Sciatic nerve (tissue), 2 donors: ENCODE measurements around the gene APBA2. TPM values are rescaled to one million over a fixed set of nuclear protein-coding genes. Genes with fewer than 3 reads are reported as not detected.

ENCODE experiments used
- ATAC-seq: fragments of 200-7000 bp; cut with Tn5 transposase; one replicate; pipeline ENCODE4 v1.9.1; 2020; ENCODE audit warnings: mild to moderate bottlenecking, moderate library complexity
- DNase-seq: peaks from one replicate; pipeline ENCODE4 v3.0.0-alpha.2; 2020; ENCODE audit warnings: low spot score
- intact Hi-C: fragments of 100-400 bp; cut with DNase I; formaldehyde crosslinking; loops from one replicate; pipeline ENCODE4 v1.14.2; 2022
- total RNA-seq: library from RNA; stranded (reverse); fragmentation: NEBNext Ultra II Directional; extraction: Animal tissue kit (Norgen Biotek cat#: 25700); gene quantifications from one replicate; pipeline ENCODE4 v1.2.1, GENCODE V29; 2021
- donor health status: DM: no; HTN: no; CAD: no.
- donor health status: DM: no; HTN: no; CAD: no.

Gene APBA2
- total RNA-seq, 1 donor from 2014 or later, result 3.5 TPM

DNA sequence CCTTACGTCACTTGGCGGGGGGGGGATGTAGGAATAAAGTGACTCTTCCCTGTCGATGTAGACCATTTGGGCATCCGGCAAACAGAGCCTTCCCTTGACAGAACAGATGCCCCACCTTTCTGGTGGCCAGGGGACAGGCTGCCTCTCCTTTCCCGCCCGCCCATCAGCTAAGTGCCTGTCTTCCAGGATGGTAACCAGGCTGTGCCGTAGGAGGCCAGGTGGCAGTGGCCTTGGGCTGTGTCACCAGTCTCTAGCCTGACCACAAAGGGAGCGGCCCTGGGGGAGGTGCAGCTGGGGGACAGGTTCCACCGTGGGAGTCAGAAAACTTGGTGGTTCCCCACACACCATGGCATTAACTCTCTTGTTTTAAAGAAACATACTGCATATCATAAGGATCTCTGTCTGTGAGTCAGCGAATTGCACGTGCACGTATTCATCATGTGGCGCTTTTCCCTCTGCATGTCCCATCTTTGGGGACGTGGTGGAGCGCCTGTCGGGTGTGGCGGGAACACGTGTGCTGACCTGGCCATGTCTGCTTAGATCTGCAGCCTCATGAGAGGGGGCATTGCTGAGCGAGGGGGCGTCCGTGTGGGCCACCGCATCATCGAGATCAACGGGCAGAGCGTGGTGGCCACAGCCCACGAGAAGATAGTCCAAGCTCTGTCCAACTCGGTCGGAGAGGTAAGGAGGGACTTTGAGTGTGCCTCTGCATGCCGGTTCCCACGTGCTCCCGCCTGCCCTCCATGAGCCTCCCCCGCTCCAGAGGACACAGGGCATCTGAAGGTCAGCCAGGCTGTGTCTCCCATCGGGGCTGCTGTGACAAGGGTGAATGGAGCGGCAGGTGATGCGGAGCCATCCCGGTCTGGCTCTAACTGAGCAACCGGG is 227.8 kb downstream of the APBA2 start:
- ATAC-seq (no peak), DNase-seq (no peak)
- intact Hi-C loops, result no loop called here

DNA sequence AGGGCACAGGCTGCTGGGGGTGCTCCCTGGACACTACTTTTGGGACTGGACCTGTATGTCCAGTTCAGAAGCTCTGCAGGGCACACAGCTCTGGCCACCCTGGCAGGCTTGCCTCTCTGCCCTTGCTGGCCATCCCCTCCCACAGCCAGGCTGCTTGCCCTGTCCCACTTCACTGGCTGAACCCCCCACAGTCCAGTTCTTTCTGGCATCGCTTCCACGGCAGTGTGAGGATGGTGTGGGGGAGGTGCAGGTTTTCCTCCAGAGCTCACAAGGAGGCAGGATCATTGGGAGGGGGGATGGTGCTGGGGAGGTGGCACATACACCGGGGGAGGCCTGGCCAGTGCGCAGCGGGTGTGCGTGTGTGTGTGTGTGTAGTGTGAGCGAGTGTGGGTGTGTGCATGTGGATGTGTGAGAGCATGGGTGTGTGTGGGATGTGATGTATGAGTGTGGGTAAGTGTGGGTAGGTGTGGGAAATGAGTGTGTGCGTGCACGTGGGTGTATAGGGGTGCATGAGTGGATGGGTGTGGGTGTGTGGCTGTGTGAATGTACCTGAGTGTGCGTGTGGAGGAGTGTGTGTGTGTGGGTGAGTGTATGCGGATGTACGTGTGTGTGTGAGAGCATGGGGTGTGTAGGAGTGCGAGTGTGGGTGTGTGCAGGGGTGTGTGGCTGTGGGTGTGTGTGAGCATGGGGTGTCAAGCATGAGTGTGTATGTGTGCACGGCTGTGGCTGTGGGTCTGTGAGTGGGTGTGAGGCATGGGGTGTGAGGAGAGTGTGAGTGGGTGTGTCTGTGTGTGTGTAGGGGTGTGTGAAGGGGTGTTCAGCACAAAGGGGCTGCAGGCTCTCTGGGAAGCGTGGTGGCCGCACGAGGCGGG is 228.7 kb downstream of the APBA2 start:
- no peak for DNase-seq
- ATAC-seq, result peak; percentile 11
- intact Hi-C loops, result no loop called here

DNA sequence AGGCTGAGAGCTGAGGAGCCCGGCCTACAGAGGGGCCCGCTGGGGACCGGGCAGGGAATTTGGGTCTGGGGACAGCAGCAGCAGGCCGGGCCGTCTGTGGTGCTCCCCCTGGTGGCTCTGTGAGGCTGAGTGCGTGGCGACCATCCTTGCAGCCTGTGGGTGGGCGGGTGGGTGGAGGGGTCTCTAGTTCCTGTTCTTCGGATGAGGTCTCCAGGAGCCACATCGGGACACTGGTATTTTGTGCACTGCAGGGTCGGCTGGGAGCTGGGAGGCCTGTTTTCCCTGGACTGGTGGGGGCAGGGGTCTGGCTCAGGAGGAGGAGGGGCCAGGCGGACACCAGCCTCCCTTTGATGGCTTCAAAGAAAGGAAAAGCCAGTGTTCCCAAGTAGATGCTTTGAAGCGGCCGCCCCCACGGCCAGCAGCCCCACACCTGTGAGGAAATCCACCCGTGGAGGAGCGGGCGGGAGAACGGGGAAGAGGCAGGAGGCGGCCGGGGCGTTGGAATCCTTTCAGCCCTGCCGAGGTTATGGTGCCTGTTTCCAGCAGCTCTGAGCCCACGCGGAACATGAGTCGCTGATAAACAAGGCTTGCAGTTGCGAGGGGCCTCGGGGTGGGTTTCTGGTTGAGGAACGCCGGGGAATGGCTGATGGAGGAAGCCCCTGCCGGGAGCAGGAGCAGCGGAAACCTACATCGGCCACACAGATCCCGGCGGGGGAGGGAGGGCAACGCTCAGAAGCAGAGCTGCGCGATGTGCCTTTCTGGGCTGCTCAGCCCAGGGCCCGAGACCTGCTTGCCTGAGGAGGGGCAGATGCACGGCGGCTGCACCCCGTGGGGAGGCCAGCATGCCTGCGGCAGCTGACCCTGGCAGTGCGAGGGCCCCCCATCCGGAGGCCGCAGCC is 229.6 kb downstream of the APBA2 start:
- ATAC-seq (peak; percentile 69), DNase-seq (no peak)
- intact Hi-C loops, result no loop called here

DNA sequence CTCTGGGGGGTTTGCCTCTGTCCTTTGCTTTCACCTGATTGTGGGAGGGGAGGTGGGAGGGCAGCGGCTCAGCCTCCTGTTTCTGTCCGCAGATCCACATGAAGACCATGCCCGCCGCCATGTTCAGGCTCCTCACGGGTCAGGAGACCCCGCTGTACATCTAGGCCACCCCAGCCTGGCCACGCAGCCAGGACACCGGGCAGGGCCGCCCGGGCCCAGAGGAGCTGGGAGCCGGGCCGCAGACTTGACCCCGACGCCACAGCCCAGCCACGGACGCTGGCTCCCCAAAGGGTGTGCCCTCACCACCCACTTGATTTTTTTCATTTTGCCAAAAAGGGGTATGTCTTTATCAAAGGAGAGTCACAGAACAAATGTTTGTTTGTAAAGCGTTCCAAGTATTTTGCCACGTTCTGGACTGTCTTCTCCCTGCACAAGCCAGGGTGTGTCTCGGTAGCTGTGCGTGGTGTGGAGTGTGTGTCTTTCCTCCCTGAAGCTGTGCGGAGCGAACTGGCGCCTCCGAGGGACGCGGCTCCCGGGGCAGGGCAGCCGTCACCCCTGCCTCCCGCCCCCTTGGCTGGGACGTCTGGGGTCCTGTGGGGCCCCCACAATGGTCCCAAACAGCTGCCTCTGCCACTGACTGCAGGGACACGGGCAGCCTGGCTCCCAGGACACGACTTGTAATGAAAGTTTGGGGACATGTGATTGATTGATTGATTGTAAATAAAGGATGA is 231.4 kb downstream of the APBA2 start:
- intact Hi-C loops, result no loop called here
- ATAC-seq (no peak), DNase-seq (no peak)

DNA sequence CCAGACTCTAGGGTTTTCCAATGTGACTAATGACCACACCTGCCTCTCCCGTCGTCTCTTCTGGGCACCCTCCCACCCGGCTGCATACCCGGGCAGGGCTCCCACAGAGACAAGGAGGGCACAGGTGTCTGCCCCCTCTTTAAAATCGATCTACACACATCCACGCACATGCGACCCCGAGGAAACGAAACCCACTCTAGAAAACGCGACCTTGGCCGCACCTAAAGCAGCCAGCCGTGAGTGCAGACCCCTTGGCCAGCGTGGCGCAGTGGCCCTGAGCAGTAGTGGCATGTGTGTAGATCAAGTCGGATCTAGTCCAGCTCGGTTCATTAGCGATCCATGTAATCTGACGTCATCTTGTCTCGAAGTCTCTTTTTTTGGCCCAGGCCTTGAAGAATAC is 232.0 kb downstream of the APBA2 start:
- intact Hi-C loops, result no loop called here
- DNase-seq (no peak), ATAC-seq (no peak)

DNA sequence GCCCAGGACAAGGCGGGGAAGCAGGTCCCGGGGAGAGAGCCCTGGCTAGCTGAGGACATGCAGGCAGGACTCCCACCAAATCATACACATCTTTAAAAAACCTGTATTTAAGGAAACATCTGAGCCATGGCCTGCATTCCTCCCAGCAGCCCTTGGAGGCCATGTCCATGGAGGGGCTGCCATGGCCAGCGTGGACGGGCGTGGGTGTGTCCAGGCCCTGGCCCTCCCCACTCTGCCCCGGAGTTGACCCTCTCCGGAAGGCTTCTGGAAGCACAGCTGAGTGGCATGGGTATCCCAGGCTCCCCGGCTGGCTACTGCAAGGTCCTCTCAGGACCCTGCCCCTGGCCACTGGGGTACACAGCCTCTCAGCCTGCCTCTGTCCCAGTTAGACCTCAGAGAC is 234.1 kb downstream of the APBA2 start:
- ATAC-seq (no peak), DNase-seq (no peak)
- intact Hi-C loops, result no loop called here

DNA sequence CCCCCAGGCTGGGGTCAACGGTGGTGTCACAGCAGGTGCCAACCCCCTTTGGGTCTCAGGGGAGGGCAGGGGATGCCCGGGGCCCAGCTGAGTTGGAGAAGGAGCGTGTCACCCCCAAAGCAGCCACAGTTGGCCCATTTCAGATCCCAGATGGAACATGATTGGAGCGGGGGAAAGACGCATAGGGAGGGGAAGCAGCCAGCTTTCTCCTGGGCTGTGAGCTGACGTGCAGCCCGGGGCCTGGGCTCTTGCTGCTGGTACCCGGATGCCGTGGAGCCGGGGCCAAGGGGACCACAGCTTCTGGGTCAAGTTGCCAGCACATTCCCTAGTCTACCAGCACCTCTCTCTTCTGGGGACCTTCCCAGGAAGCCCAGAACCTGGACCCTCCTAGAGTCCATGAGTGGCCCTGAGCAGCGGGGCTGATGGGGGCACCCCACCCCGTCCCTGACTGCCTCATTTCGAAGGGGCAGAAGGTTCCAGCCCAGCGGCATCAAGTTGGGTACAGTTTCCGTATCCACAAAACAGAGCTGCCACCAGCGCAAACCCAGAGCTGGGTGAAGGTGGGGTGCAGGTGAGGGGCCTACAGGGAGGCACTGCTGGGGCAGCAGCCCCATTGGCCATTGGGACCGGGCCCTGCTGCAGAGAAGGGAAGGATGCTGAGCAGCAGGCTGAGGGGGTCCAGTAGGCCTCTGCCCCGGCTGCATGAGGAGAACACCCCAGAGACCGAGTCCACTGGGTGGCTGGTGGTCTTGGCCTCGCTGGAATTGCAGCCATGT is 235.0 kb downstream of the APBA2 start:
- DNase-seq (no peak), ATAC-seq (no peak)
- intact Hi-C loops, result no loop called here

DNA sequence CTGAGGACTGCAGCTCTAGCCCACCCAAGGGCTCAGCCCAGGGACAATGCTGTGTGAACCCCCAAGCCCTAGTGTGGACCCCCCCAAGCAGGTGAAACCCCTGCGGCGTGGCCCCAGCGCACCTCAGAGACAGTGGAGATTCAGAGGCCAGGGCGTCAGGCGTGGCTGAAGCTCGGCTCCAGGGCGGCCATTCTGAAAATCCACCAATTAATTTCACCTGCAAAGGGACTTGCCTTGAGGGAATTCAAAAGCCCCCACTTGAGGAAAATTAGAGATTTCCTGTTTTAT is 235.5 kb downstream of the APBA2 start:
- no peak for DNase-seq
- no peak for ATAC-seq
- intact Hi-C loops, result no loop called here

DNA sequence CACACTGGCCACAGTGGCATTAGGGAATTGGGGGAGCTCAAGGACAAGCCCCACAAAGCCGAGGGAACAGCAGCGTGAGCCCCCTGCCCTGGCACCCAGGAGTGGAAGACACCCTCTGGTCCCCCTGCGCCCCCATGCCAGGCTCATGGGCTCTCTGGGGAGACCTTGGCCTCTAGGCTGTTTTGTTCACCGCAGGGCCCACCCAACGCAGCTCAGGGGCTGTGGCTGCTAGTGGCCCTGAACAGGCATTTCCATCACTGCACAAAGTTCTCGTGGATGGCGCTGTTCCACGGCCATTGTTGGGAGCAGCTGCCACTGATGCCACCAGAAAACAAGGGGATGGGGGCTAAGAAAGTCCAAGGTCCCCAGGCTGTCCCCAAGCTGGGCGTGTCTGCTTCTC is 236.1 kb downstream of the APBA2 start:
- intact Hi-C loops, result no loop called here
- no peak for DNase-seq
- no peak for ATAC-seq

DNA sequence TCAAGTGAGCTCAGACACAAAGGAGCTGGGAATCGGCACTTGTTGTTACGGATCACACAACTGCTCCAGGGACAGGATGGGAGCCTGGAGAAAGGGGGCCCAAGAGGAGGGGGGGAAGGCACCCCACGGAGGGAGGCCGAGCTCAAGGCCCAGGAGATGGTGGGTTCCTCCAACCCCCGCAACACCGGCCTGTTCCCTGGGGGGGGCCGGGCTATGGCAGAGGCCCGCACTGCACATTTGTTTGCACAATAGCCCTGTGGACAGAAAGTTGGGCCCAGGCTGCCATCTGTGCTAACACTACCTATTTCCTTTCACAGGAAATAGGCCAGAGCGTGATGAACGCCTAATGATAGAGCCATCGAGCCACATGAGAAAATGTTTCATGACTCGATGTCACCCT is 236.7 kb downstream of the APBA2 start:
- DNase-seq (no peak), ATAC-seq (no peak)
- intact Hi-C loops, result no loop called here

DNA sequence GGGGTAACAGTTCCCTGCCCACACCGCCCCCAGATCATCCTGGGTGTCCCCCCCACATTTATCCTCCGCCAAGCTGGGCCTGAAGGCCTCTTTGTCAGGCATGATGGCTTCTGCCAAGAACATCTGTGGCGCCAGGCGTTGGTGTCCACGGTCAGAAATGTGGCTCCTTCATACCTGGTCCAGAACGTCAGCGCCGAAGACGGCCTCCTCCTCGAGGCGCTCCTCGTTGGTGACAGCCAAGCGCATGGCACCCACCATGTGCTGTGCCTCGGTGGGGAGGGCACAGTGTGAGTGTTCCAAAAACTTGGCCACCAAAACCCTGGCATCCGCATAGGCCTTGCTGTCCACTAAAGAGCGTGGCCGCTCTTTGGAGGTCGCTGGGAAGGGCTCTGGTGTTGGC is 237.4 kb downstream of the APBA2 start:
- intact Hi-C loops, result no loop called here
- ATAC-seq, result no peak
- no peak for DNase-seq

DNA sequence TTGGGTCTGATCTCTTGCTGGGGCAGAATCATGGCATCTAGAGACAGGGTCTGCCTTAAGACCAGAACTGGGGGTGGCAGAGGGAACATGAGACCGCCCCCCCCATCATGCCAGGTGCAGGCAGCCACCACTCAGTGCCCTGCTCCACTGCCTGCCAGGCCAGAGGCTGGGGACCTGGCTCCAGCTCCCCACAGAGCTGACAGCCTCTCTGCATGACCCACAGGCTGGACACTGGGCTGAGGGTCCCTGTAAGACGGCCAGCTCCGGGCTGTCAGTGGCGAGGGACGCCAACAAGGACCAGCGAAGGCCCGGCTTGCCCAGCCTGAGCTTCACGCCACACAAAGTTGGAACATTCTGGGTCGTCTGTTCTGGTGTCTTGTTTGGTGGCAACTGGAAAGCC is 238.2 kb downstream of the APBA2 start:
- intact Hi-C loops, result no loop called here
- no peak for ATAC-seq

DNA sequence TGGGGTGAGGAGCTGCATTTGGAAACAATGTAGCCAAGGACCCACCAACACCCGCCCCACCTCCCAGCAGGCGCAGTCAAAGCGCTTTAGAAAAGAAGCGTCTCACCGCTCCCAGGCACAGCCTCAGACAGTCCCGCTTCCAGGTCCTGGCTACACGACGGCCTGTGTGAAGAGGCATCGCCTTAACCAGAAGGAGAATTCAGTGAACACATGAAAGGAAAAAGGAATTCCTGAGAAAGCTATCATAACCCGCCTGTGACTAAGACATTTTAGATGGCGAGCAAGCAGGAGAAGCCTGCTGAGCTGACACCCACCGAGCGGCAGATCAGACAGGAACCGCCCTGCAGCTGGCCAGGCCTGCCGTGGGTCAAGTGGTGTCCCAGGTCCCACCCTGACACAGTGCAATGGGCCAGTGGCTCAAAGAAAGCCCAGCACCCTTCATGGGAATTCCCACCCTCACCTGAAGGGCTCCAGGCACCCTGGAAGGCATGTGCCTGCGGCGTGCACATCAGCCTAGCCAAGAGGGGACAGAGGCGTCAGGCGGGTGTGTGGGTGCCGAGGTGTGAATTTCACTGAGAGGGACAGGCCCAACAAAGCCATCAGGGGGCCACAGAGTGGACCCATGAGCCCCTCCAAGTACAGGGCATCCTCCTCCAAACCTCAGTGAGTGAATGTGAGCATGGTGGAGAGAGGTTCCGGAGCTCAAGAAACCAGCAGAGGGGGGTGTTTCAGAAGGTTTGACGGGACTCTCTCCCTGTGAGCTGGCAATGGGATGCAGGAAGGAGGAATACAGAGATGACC is 239.0 kb downstream of the APBA2 start:
- DNase-seq (no peak), ATAC-seq (no peak)
- intact Hi-C loops, result no loop called here

More for the DNA sequence above, 238.2 kb downstream of the APBA2 start:
- no peak for DNase-seq

DNA sequence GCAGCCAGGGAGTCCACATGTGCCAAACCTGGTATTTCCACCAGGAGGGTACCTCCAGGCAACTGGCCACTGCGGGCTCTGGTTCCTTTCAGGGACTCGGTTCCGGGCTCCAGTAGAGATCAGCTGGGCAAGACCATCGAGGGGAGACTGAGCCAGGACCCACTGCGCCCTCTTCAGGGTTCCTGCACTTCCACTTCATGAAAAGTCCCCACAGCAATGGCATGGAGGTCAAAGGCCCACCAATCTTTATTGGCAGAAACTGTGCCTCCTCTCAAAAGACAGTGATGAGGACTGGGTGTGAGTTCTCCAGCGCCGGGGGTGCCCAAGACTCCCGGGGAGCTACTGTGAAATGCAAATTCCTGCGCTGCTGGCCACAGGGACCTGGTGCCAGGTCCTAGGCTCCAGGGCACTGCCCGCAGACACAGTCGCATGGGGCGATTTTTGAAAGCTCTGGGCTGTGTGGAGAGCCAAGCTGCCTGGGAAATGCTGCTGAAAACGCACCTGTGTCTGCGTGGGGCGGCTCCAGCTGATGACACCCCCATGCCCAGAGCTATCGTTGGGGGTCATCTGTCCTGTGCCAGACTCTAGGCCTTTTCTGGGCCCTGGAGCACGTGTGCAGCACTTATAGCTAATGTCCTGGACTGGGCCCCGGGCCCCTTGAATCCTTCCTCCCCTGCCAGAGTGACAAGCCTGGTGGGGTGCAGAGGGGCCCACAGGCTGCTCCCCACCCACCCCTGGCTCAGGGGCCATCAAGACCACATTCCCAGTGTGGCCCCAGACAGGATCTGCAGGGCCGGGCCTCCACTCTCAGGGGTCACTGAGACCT is 239.8 kb downstream of the APBA2 start:
- ATAC-seq (no peak), DNase-seq (no peak)
- intact Hi-C loops, result no loop called here

DNA sequence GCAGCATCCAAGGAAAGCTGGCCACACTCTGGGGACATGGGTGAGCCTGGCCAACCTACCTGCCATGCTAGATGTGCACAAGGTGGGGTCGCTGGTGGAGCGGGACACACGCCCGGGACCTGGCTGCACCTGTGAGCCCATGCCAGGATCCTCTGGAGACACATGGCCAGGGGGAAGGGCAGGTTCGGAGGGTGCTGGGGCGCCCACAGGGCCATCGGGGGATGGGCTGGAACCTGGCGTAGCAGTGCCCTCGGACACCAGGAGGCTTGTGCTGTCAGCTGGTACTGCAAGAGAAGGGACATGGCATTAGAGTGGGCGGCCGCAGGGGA is 240.4 kb downstream of the APBA2 start:
- no peak for DNase-seq
- ATAC-seq, result no peak
- intact Hi-C loops, result no loop called here

DNA sequence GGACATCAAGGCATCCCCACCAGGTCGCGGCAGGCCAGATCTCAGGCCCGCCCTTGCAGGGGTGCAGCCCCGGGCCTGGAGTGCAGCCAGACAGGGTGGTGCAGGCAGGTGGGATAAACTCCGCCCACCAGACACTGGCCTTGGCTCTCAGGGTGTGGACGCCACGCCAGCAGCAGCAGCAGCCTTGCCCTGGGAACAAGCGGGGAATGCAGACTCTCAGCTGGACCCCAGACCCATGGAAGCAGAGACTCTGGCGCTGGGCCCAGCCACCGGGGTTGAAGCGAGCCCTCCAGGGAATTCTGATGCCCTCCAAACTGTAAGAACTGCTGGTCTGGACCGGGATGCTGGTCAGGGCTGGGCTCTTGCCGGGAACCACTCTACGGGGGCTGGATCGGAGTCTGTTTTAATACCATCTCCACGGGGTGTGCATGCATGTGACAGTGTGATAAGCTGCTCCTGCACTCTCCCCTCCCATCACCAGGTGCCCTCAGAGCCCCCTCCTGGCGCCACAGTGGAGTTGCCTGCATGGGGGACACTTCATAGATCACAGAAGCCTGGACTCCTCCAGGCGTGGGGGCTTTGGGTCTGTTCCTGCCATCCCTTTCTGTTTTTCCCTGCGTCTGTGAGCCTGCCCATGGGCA is 241.2 kb downstream of the APBA2 start:
- no peak for DNase-seq
- no peak for ATAC-seq

More for the DNA sequence above, 241.2 kb downstream of the APBA2 start:
- intact Hi-C loops, result no loop called here
